ENCODE data around the gene HECW1. TPM values are rescaled to one million over a fixed set of nuclear protein-coding genes. Genes with fewer than 3 reads are reported as not detected.

HECW1 gene
- total RNA-seq, 1 donor from 2014 or later = 0.11 TPM

DNA sequence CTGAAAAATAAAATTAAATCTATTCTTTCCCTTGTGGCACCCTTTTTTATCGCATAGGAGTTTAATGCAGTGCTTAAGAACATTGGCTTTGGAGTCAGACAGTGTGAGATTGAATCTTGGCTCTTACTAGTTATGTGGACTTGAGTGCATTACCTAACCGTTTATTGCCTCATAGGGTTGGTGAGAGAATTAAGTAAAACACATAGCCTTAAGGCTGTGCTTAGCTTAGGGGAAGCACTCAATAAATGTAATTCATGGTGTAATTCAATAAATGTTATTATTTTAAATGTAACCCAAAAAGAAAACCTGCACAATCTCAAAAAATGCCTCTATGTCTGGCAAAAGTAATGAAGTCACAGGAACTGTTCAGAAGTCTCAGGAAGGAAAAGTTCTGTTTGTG, 473.1 kb downstream of the HECW1 start:
- H3K36me3 ChIP-seq = no peaks in the 10 kb centered on the region
- H3K27me3 ChIP-seq = peaks cover 37% of the 10 kb centered on the region
- H4K20me1 ChIP-seq (ENCODE audit: low read depth) = peaks cover 16% of the 10 kb centered on the region
- no peak for TF ChIP-seq EZH2 (IDR thresholded peaks at IDR 0.05)
- TF ChIP-seq, protein P1, sequence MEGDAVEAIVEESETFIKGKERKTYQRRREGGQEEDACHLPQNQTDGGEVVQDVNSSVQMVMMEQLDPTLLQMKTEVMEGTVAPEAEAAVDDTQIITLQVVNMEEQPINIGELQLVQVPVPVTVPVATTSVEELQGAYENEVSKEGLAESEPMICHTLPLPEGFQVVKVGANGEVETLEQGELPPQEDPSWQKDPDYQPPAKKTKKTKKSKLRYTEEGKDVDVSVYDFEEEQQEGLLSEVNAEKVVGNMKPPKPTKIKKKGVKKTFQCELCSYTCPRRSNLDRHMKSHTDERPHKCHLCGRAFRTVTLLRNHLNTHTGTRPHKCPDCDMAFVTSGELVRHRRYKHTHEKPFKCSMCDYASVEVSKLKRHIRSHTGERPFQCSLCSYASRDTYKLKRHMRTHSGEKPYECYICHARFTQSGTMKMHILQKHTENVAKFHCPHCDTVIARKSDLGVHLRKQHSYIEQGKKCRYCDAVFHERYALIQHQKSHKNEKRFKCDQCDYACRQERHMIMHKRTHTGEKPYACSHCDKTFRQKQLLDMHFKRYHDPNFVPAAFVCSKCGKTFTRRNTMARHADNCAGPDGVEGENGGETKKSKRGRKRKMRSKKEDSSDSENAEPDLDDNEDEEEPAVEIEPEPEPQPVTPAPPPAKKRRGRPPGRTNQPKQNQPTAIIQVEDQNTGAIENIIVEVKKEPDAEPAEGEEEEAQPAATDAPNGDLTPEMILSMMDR (IDR thresholded peaks at IDR 0.05) = no peak
- no peak for TF ChIP-seq EZH2phosphoT487 (IDR thresholded peaks at IDR 0.05)
- peaks cover 2% of the 10 kb centered on the region for H3K27me3 Mint-ChIP-seq (ENCODE audit: insufficient read depth, low read depth)
- peaks cover 27% of the 10 kb centered on the region for H3K4me1 Mint-ChIP-seq
- H3K27ac Mint-ChIP-seq = no peak overlapping the region
- no peak overlapping the region for H2AFZ ChIP-seq (replicated peaks)
- DNase-seq (ENCODE audit: low spot score) = no peak
- H3K4me1 ChIP-seq = peaks cover 16% of the 10 kb centered on the region
- no peak overlapping the region for H3K4me3 ChIP-seq
- H3K9me3 Mint-ChIP-seq = no peaks in the 10 kb centered on the region
- no peak overlapping the region for H3K27ac ChIP-seq
- H3K79me2 ChIP-seq (ENCODE audit: low read depth) = peaks cover 28% of the 10 kb centered on the region
- no peak overlapping the region for H3K4me2 ChIP-seq
- H3K9ac ChIP-seq = no peak overlapping the region
- H3K4me3 Mint-ChIP-seq = peak overlapping the region; percentile 36
- H3F3A ChIP-seq (ENCODE audit: low read depth) = peaks cover 26% of the 10 kb centered on the region
- no peaks in the 10 kb centered on the region for H3K9me3 ChIP-seq (ENCODE audit: low read depth)
- no peaks in the 10 kb centered on the region for H3K36me3 Mint-ChIP-seq

DNA sequence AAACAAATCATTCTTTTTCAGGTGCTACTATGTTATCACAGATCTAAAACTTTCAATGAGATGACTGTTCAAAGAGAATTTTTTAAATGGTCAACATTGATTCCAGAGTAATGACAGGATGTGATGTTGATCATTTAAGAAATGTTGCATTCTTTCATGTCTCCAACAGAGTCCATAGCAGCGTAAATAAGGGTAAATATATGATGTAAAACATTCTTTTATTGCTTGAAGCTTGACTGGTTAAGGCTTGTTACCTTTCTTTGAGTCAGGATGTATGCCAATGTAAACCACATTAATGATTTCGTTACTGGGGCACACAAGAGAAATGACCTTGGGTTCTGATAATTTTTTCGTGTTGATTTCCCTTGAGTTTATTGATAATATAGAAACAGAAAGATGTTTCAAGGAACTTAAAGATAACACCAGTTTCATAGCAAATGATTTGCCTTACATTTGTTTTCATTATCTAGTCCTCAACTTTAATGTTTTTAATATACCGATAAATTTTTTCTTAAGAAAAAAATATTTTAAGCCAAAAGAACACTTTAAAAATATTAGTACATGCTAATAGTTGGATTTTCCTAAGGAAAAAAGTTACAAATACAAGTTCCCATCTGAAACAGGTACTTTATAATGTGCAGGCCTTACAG, 473.9 kb downstream of the HECW1 start:
- peaks cover 16% of the 10 kb centered on the region for H4K20me1 ChIP-seq (ENCODE audit: low read depth)

DNA sequence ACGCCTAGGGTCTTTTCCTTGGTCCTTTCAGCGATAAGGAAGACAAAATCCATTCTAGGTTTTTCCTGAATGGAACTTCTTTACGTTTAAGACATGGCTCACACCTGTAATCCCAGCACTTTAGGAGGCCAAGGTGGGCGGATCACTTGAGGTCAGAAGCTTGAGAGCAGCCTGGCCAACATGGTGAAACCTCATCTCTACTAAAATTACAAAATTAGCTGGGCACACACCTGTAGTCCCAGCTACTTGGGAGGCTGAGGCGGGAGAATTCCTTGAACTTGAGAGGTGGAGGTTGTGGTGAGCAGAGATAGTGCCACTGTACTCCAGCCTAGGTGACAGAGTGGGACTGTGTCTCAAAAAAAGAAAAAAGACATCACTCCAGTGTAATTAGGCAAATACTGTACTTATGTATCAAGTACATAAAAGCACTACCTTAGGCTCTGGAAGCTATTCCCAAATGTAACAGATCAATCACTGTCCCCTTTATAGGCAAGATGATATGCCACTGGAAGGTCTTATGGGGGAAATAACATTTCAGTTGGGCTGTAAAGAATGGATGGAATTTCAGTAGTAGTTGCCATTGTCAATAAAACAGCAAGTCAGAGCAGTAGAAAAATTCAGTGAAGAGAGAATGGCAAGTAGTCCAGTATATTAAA, 476.2 kb downstream of the HECW1 start:
- peaks cover 21% of the 10 kb centered on the region for H3K4me1 Mint-ChIP-seq
- Histone ChIP-seq H2AFZ (replicated peaks) (no peak overlapping the region), H3K79me2 (ENCODE audit: low read depth) (peaks cover 41% of the 10 kb centered on the region), H3K36me3 (no peaks in the 10 kb centered on the region), H3K9ac (no peak overlapping the region), H3K4me2 (no peak overlapping the region), H3K4me3 (no peak overlapping the region), H4K20me1 (ENCODE audit: low read depth) (peaks cover 12% of the 10 kb centered on the region), H3K9me3 (ENCODE audit: low read depth) (no peaks in the 10 kb centered on the region), H3F3A (ENCODE audit: low read depth) (peaks cover 11% of the 10 kb centered on the region), H3K27ac (no peak overlapping the region), H3K4me1 (peaks cover 9% of the 10 kb centered on the region), H3K27me3 (peaks cover 20% of the 10 kb centered on the region)
- TF ChIP-seq, protein P1 (IDR thresholded peaks at IDR 0.05) = no peak
- no peak for TF ChIP-seq EZH2 (IDR thresholded peaks at IDR 0.05)
- TF ChIP-seq EZH2phosphoT487 (IDR thresholded peaks at IDR 0.05) = no peak
- H3K27ac Mint-ChIP-seq = no peak overlapping the region
- H3K9me3 Mint-ChIP-seq = no peaks in the 10 kb centered on the region
- no peaks in the 10 kb centered on the region for H3K36me3 Mint-ChIP-seq
- no peaks in the 10 kb centered on the region for H3K27me3 Mint-ChIP-seq (ENCODE audit: insufficient read depth, low read depth)
- no peak for DNase-seq (ENCODE audit: low spot score)
- H3K4me3 Mint-ChIP-seq = no peak overlapping the region

More for the DNA sequence above, 473.9 kb downstream of the HECW1 start:
- Histone ChIP-seq H3K27ac (no peak overlapping the region), H2AFZ (replicated peaks) (no peak overlapping the region), H3K9me3 (ENCODE audit: low read depth) (no peaks in the 10 kb centered on the region), H3K36me3 (no peaks in the 10 kb centered on the region), H3K4me2 (no peak overlapping the region), H3K4me1 (peaks cover 16% of the 10 kb centered on the region), H3F3A (ENCODE audit: low read depth) (peaks cover 26% of the 10 kb centered on the region), H3K9ac (no peak overlapping the region), H3K79me2 (ENCODE audit: low read depth) (peaks cover 28% of the 10 kb centered on the region), H3K27me3 (peaks cover 31% of the 10 kb centered on the region), H3K4me3 (no peak overlapping the region)
- peaks cover 27% of the 10 kb centered on the region for H3K4me1 Mint-ChIP-seq
- no peaks in the 10 kb centered on the region for H3K9me3 Mint-ChIP-seq
- H3K27me3 Mint-ChIP-seq (ENCODE audit: insufficient read depth, low read depth) = peaks cover 2% of the 10 kb centered on the region
- no peaks in the 10 kb centered on the region for H3K36me3 Mint-ChIP-seq
- DNase-seq (ENCODE audit: low spot score) = no peak
- H3K4me3 Mint-ChIP-seq = no peak overlapping the region
- H3K27ac Mint-ChIP-seq = no peak overlapping the region
- TF ChIP-seq EZH2 (IDR thresholded peaks at IDR 0.05) (no peak), EZH2phosphoT487 (IDR thresholded peaks at IDR 0.05) (no peak)
- TF ChIP-seq, protein P1 (IDR thresholded peaks at IDR 0.05) = no peak

Data from neural progenitor cell (in vitro differentiated cells).